Inflammatory macrophage treated with lipopolysaccharide for 1 hour (primary cell): ENCODE results near the gene MRPL2.
"Not testable (repeated sequence)": the region's sequence is repeated elsewhere in the genome, so short reads cannot be mapped to it uniquely, and the experiment has no call there.

Source experiments
- DNase-seq, 2 donors: peaks; one replicate each; pipeline ENCODE4 v3.0.0-alpha.2; 2020 to 2022

The MRPL2 gene

DNA sequence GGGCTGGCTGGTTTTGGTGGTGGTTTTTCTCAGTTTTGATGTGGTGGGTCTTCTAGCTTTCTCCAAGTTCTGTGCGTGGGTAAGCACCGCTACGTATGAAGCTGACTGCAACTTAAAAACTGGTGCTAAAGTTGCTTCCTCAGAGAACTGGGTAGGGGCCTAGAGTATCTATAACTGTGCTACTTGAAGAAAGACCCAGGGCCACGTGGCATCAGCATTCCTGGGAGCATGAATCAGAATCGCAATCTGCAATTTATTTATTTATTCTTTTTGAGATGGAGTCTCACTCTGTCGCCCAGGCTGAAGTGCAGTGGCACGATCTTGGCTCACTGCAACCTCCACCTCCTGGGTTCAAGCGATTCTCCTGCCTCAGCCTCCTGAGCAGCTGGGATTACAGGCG is 22.7 kb upstream of the MRPL2 start:
- DNase-seq = not testable (repeated sequence)

DNA sequence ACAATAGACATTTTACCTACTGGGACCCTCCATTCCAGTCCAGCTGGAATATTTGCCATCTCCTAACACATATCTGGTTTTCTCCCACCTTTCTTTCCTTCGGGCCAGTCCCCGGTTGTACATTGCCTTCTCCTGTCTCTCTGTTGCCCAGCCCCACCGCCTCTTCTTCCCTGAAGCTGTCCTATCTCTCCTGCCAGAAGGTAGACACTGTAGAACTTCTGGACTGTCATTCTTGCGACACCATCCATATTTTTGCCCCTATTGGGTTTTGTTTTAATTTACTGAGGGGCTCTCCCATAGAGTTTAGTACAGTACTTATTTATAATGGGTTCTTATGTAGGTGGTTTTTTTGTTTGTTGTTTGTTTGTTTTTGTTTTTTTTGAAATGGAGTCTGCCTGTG is 21.8 kb upstream of the MRPL2 start:
- DNase-seq = no peak

DNA sequence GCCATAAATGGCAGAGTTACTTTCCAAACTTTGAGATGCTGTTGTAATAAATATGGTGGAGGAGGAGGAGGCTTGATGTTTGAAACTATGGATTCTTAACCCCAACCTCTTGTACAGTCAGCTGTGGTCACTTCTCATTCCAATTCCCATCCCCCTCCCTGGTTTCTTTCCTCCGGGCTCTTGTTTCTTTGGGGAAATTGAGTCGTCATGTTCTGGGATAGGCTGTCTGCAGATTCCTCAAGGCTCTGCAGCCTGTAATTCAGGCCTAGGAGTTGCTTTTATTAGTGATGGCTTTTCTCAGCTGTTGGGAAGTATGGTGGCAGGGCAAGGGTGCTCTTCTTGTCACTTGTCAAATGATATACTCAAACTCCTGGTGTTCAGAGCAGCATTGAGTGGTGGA is 19.5 kb upstream of the MRPL2 start:
- DNase-seq = no peak

DNA sequence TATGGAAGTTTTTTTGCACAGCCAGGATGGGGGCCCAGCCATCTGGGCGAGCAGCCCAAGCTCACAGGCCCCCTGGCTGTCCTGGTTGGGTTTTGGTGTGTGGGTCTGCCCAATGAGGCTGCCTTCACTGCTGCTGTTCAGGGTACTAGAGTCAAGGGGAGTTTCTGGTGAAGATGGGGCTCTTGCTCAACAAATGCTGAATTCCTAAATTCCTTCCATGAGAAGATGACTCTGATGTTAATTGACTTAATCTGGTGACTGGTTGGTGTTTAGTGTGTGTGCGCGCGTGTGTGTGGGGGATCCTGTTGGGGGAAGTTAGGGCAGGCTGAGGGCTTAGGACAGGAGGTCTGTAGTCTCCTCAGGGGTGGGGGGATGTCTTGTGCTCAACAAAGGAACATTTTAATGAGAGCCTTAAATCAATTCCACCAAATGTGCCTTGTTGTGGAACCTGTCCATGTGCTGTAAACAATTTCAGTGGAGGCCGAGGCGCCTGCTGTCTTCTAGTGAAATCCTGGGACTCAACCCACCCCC is 18.8 kb upstream of the MRPL2 start:
- DNase-seq = no peak

DNA sequence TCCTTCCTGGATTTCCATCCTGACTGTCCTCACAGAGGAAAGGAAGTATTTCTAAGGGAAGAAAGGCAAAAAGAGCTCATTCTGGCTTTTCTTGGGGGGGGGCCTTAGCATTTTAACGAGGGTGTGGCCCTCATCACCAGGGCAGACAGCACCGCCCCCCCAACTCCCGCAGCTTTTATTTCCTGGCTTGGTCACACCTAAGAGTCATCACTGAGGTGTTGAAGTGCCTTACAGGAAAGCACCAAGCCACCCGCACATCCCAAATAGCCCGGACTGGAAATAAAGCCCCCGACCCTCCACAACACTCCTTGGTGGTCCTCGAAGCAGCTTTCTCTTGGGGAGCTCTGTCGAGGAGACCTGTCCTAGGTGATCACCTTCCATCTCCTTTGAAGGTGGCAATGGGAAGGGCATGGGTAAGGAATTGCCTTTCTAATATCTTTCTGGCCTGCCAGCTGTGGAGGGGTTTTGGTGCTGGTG is 18.1 kb upstream of the MRPL2 start:
- DNase-seq = no peak

DNA sequence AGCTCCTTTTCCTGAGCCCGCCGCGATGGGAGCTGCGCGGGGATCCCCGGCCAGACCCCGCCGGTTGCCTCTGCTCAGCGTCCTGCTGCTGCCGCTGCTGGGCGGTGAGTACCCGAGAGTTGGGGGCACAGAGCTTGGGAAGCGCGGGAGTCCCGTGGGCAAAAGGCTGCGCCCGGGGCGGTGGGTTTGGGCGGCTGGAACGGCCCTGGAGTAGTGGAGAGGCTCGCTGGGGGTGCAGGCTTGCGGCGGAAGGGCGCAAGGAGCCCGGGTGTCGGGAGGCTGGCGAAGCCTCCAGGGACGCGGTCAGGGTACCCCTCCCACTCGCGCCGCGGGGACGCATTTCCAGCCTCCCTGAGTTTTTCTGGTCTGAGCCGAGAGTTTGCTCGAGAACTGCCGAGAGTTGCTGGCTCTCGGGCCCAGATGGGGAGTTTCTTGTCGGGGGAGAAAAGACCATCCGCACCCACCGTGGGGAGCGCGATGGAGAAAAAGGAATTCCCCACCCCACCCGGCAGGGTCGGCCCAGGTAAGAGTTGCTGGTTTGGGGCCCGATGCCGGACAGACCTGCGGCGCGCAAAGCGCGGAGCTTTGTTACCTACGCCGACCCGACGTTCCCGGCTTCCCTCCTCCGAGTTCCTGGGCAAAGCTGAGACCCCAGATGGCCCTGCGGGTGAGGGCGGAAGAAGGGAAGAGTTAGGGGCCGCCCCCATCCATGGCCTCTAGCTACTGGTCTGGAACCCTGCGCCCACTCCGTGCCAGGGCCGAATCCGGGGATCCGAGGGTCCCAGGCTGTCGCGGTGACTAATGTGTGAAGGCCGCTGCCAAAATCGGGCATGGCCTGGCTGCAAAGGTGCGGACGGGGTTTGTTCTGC is 17.5 kb upstream of the MRPL2 start:
- DNase-seq = no peak

DNA sequence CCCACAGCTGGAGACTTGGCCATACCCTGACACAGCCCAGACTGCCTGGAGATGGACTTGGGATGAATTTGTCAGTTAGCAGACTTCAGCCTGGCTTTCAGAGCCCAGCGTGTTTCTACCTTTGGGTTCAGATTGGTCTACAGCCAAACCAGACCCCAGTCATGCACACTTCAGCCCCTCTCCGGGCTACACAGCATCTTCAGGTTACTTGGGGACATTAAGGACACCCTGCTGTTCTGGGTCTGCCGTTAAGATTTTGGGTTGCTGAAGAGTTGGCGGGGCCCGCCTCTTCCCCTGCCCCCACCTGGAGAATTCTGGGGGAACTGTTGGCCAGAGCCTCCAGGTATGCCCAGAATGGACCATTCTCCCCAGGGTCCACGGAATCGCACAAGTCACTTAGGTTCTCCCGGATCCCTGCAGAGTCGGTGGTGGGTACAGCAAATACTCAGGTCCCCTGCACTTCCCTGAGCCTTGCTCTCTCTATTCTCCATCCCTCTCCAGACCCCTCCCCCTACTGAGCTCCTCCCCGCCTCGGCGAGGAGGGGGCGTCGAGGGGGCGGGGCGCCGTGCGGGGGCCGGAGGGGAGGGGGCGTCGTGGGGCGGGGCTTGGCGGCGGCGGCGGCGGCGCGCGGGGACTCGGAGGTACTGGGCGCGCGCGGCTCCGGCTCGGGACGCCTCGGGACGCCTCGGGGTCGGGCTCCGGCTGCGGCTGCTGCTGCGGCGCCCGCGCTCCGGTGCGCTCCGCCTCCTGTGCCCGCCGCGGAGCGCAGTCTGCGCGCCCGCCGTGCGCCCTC is 16.6 kb upstream of the MRPL2 start, which contains the start of gene PTK7:
PTK7 (plus strand) TSS at position 645 of the 794 bp plus-strand sequence. CDS start 175 bp downstream, outside the sequence.
- DNase-seq = no peak

DNA sequence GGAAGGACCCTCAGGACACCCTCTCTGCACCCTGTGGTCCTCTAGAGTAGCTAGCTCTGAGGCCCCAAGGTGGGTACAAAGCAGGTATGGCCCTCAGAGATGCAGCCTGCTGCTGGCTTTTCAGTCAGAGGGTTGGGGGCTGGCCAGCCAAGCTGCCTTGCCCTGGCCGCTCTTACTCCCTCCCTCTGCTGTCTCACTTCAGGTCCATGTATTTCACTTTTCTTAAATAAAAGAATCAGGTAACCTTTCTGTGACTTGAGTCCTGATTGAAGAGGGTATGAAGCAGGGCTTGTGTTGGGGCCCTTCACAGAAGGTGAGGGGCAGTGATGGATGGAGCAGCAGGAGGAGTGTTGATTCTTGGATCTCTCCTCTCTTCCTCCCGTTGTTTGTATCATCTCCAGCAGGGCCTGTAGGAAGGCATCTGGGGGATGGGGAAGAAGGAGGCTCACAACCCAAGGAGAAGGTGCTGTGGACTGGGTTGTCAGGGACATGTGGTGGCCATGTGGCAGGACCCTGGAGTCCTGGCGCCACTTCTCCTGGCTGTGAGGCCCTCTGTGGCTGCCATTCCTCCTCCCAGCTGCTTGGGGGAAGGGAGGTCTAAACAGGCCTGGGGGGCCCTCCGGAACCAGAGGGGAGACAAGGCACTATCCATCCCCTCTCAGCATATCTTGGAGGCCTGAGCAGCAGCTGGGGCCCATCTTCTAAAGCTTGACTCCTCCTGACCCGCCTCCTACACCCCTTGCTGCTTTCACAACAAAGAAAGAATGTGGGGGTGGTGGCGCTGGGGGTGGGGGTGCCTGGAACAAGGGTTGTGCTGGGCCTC is 15.8 kb upstream of the MRPL2 start:
- no peak for DNase-seq

DNA sequence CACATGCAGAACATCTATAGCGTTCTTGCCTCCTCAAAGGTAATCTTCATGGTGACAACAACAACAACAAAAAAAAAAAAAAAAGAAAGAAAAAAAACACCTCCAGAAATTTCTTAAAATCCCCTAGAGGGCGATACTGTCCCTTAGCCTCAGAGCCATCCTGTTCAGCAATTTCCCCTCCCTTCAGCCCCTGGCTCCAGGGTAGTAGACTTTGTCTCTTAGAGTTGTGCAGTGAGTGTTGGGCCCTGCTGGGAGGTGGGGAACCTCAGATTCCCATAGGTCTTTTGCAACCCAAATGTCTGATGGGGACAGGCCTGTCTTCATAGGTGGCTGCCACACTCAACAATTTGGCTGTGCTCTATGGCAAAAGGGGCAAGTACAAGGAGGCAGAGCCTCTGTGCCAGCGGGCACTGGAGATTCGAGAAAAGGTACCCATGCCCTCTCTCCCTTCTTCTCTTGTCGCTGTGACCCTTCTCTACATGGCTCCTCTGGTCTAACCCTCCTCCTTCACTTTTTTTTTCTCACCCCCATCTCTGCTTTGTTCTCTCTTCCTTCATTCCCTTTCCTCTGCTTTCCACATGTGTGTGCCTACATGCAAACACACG is 10.9 kb upstream of the MRPL2 start:
- peak; percentile 16 to 32 for DNase-seq

DNA sequence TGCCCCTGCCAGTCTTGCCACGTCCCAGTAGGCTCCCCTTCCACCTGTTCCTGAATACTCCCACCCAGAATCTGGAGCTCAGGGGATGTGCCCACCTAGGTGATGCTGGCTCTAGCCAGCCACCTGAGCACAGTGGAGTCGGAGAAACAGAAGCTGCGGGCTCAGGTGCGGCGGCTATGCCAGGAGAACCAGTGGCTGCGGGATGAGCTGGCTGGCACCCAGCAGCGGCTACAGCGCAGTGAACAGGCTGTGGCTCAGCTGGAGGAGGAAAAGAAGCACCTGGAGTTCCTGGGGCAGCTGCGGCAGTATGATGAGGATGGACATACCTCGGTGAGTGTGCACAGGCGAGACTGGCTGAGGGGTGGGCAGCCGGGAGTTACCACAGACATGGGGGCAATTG is 3.6 kb upstream of the MRPL2 start:
- DNase-seq = no peak

DNA sequence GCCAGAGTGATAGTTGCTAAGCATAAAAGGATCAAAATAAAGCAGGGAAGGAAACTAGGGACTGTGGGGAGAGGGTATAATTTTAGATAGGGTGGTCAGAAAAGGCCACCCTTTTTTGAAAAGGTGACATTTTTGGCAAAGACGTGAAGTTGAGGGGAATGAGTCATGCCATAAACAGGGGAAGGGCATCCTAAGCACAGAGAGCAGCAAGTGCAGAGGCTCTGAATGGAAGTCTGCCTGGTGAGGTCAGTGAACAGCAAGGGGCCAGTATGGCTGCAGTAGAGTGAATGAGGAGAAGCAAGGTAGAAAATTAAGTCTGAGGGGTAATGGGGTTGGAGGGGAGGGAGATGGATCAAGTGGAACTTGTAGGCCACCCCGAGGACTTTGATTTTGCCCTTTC is 2.6 kb upstream of the MRPL2 start:
- no peak for DNase-seq

DNA sequence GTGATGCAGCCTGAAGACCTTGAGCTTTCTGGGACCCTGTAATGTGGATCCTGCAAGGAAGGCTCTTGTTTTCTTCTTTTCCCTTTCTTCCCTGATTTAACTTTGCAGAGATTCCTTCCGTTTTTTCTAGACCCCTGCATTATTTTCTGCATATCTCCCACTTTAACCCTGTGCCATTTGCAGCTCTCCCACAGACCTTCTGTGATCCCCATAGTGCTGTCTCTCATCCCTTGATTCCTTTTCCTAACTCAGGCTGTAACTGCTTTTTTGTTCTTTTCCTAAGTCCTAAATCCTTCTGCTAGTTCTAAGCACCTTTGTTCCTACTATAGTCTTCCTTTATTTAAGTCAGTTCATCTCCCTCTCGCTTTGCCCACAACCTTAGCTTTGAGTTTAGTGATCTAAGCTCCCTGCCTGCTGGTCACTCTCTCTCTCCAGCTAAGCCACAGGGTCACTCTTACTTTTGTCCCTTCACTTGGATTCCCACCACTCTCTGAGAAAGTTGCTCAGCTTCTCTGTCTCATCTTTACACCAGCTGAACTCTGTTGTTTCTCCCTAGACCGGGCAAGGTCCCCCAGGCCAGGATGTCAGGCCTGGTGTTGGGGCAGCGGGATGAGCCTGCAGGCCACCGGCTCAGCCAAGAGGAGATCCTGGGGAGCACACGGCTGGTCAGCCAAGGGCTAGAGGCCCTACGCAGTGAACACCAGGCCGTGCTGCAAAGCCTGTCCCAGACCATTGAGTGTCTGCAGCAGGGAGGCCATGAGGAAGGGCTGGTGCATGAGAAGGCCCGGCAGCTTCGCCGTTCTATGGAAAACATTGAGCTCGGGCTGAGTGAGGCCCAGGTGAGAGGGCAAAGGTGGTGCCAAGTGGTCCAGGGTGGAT is 1.8 kb upstream of the MRPL2 start:
- DNase-seq = no peak

DNA sequence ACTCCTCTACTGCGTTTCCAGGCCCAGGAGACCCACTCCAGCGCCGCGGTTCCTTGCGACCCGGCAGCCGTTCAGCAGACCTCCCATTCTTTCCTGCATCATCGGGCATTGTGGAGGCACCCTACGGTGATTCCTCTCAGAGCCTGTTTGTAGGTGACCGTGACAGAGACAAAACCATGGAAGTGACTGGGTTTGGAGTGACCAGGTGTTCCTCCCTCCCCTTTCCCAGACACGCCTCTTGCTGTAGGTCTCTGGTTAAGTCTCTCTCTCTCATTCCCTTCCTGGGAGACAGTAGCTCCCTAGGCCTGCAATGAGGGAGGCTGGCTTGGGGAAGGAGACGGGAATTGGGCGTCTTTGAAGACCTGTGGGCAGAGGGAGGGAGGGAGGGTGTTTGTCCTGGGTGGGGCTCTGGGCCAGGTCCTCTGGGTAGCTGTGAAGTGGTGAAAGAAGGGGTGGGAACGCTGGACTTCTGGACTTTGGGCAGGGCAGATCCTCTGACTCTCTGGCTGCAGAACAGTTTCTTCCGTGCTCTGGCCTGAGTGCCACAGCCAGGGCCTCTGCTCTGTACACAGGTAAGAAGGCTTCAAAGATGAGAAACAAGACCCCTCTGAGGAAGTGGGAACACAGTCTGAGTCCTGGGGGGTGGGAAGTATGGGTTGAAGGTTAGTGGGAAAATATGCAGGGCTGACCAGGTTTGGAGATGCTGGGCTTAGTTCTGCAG is 960 bp upstream of the MRPL2 start:
- no peak for DNase-seq

DNA sequence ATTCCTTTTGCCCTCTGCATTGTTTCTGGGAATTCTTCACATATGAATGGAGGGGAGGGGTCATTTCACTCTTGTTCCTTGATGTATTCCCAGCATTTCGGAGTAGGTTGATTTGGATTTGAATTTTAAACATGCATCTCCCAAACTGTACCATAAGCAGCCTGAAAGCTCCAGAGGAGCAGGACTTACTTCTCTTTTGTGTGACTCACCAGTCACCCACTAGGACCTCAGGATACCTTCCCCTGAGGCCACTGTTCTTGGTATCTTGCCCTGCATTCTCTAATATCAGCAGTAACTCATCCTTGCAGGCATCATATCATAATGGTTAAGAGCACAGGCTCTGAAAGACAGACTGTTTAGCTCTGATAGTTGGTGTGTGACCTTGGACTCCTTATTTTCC is 703 bp downstream of the MRPL2 start:
- DNase-seq = peak in 1 of 2 donors; percentile 10

DNA sequence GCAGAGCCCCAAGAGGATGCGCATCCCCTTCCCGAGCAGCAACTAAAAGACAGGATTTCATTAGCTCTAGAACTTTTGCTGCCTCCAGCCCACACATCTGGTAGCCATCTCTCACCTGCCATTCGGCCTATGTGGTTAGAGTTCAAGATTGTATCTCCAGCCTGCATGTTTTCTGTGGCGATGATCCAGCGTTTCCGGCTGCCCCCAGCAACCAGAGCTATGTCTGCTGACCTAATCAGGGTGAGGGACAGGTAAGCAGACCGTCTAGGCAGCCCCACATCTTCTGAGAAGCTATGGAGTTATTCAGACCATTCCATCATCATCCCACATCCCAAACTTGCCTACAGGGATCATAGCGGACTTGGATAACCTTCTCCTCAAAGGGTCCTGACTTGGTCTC is 3.3 kb downstream of the MRPL2 start:
- no peak for DNase-seq

DNA sequence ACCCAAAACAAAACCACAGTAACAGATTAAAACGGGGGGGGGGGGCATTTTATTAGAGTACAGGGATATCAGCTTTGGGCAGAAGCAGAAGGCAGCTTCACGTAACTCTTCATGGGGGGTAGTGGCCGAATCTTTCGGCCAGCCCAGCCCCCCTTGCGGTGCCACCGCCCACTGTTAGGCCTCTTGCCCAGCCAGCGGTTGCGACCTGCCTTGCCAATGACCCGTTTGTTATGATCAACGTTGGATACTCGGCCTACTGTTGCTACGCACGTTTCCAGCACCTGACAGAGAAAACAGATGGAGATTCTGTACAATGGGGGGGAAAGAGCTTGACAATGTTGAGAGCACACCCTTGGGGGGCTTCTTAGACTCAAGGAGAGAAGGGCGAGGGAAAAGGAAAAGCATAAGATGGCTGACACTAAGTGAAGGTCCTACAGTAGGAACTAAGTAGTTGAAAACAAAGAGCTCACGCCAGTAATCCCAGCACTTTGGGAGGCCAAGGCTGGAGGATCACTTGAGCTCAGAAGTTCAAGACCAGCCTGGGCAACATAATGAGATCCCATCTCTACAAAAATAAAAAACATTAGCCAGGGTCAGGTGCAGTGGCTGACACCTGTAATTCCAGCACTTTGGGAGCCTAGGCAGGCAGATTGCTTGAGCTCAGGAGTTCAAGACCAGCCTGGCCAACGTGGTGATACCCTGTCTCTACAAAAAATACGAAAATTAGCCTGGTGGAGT is 4.9 kb downstream of the MRPL2 start:
- DNase-seq = no peak

DNA sequence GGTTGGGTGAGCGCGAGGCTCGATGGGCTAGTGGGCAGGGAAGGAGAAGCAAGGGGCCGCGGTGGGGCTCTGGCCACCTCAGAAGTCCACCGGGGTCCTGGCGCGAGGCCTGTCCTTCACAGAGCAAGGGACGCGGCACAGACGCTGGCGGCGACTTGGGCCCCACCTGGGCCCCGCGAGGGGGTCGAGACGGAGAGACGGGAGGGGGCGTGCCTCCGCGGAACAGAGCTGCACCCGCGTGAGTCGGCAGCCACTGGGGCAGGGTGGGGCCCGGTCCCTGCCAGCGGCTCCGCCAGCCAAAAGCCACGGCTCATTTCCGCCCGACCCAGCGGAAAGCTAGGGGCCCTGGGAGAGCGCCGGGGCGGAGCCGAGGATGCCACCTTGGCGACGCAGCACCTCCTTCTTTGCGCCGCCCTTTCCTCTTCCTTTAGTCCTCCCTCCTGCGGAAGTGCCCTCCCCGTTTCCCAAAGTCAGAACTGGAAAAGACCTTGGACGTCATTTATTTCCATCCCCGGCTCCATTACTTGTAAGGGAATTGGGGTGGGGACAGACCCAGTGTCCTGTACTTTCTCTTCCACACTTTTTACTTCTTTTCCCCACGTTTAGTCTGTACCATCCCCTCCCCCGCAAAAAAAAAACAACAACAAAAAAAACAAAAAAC is 5.6 kb downstream of the MRPL2 start, which contains the start of gene CUL7:
CUL7 (minus strand) TSS at position 307 of the 661 bp plus-strand sequence. CDS start 1,063 bp downstream, outside the sequence.
- DNase-seq = peak; percentile 89

DNA sequence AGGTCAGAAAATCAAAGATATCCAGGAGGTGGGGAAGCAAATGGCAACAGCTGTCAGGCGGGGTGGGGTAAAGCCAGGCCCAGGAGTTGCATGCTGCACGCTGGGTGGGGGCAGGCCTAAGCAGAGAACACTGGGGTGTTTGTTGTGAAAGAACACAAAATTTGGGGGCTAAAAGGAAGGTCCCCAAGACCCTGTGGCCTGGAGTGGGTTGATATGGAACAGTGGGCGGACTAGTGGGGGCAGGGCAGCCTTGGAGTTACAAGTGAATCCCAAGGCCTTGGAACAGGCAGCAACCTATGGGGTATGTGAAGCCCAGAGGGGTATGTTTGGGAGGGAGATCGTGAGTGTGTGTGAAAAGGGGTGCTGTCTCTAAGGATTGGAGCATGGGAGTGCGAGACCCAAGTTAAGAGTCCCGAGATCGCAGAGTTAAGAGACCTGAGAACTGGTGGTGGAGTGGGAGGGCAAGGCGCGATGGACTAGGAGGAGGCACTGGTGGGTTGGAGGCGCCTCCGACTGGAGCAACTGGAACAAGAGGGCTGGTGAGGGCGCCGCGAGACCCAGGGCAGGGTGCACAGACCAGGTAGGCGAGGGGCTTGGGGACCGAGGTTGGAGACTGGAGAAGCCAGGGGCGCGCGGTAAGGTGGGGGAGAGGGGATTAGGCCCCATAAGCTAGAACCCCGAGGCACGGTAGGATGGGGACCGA is 6.2 kb downstream of the MRPL2 start:
- no peak for DNase-seq
